Activated naive CD8-positive, alpha-beta T cell (primary cell): Measurements from ENCODE around the gene CYP4F22.

Experiments used
- H3K27ac Mint-ChIP-seq: one replicate; pipeline ENCODE4 v1.8.0; 2021; ENCODE audit warnings: mixed read lengths
- H3K27me3 Mint-ChIP-seq: one replicate; pipeline ENCODE4 v1.8.0; 2021; ENCODE audit warnings: mixed read lengths
- H3K36me3 Mint-ChIP-seq: one replicate; pipeline ENCODE4 v1.8.0; 2021; ENCODE audit warnings: mixed read lengths
- H3K4me1 Mint-ChIP-seq: one replicate; pipeline ENCODE4 v1.8.0; 2021; ENCODE audit warnings: low read depth, mixed read lengths
- H3K4me3 Mint-ChIP-seq: one replicate; pipeline ENCODE4 v1.8.0; 2021; ENCODE audit warnings: mild to moderate bottlenecking, mixed read lengths
- H3K9me3 Mint-ChIP-seq: one replicate; pipeline ENCODE4 v1.8.0; 2021; ENCODE audit warnings: low read depth, mixed read lengths

CYP4F22 gene

DNA sequence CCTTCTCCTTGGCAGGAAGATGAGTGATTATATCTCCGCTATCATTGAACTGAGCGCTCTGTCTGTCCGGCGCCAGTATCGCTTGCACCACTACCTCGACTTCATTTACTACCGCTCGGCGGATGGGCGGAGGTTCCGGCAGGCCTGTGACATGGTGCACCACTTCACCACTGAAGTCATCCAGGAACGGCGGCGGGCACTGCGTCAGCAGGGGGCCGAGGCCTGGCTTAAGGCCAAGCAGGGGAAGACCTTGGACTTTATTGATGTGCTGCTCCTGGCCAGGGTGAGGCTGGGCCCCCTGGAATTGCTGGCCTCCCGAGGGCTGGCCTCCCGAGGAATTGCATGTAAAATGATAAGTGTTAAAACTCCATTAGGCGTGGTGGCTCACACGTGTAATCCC, 32.1 kb downstream of the CYP4F22 start:
- Mint-ChIP-seq H3K27me3 (no peaks in the 10 kb centered on the region), H3K9me3 (no peaks in the 10 kb centered on the region), H3K27ac (no peak overlapping the region), H3K4me3 (no peak overlapping the region), H3K36me3 (peaks cover 9% of the 10 kb centered on the region), H3K4me1 (peaks cover 9% of the 10 kb centered on the region)

DNA sequence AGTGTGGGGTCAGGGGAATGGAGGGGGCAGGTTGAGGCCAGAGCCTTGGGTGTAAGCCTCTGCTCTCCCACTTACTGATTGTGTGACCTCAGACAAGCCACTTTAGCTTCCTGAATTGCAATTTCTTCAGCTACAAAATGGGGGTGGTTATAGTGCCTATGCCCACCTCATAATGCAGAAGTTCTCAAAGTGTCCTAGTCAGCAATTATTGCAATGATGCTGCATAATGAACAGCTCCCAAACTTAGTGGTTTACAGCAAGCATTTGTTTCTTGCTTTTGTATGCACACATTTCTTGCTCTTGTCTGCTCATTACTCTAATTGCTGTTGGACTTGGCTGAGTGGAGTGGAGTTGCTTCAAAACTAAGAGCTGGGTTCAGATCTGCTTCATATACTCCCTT, 36.0 kb downstream of the CYP4F22 start:
- no peaks in the 10 kb centered on the region for H3K9me3 Mint-ChIP-seq
- H3K27ac Mint-ChIP-seq, result no peak overlapping the region
- H3K36me3 Mint-ChIP-seq, result peaks cover 2% of the 10 kb centered on the region
- no peak overlapping the region for H3K4me3 Mint-ChIP-seq
- no peaks in the 10 kb centered on the region for H3K27me3 Mint-ChIP-seq
- no peaks in the 10 kb centered on the region for H3K4me1 Mint-ChIP-seq

DNA sequence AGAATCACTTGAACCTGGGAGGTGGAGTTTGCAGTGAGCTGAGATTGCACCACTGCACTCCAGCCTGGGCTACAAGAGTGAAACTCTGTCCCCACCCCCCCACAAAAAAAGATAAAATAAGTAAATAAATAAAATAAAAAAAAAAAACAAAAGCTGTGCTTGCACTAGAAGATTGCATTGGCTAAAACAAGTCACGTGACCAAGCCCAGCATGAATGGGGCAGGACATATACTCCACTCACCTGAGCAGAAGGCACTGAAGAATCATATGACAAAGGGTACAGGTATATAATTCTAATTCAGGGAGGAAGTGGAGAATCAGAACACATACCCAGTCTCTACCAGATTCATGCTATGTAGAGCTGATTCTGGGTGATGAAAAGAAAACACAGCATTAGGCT, 36.6 kb downstream of the CYP4F22 start:
- H3K36me3 Mint-ChIP-seq, result no peaks in the 10 kb centered on the region
- H3K27me3 Mint-ChIP-seq, result no peaks in the 10 kb centered on the region
- H3K27ac Mint-ChIP-seq, result no peak overlapping the region
- no peaks in the 10 kb centered on the region for H3K4me1 Mint-ChIP-seq
- no peak overlapping the region for H3K4me3 Mint-ChIP-seq
- no peaks in the 10 kb centered on the region for H3K9me3 Mint-ChIP-seq

DNA sequence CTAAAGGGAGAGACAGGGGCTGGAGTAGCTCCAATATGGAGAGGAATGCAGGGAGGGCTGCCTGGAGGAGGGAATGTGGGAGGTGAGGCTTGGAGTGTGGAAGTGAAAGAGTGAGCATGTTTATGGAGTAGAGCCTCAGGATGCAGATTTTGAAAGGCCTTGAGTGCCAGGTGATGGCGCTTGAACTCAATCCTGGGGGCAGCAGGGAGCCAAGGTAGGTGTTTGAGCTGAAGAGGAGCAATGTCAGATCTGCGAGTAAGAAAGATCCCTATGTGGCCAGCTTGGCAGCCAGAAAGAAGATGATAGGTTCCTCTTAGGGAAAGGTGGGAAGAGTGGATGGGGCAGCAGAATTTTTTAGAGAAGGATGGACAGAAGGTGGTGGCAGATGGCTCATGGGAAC, 40.3 kb downstream of the CYP4F22 start:
- Mint-ChIP-seq H3K27ac (no peak overlapping the region), H3K27me3 (no peaks in the 10 kb centered on the region), H3K4me1 (peaks cover 12% of the 10 kb centered on the region), H3K4me3 (no peak overlapping the region), H3K36me3 (no peaks in the 10 kb centered on the region), H3K9me3 (no peaks in the 10 kb centered on the region)

DNA sequence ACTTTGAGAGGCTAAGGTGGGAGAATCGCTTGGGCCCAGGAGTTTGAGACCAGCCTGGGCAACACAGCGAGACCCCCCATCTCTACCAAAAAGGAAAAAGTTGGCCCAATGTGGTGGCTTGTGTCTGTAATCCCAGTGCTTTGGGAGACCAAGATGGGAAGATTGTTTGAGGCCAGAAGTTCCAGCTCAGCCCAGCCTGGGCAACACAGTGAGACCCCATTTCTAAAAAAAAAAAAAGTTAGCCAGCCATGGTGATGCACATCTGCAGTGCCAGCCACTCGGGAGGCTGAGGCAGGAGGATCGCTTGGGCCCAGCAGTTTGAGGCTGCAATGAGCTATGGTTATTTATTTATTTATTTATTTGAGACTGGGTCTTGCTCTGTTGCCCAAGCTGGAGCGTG, 41.3 kb downstream of the CYP4F22 start:
- no peak overlapping the region for H3K4me3 Mint-ChIP-seq
- no peaks in the 10 kb centered on the region for H3K27me3 Mint-ChIP-seq

DNA sequence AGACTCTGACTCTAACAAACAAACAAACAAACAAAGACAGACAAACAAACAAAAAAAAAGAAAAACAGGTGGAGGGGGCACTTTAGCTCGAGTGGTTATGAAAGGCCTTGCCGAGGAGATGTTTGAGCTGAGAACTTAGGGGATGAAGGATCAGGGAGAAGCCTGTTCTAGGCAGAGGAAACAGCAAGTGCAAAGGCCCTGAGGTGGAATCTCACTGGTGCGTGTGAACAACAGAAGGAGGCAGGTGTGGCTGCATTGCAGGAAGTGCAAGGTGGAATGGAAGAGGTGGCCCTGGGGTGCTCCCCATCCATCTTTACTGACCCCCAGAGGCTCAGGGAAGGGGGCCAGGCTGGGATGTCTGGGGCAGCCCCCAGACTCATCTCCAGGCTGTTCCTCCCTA, 41.9 kb downstream of the CYP4F22 start:
- Mint-ChIP-seq H3K27me3 (no peaks in the 10 kb centered on the region), H3K36me3 (no peaks in the 10 kb centered on the region), H3K4me3 (peak overlapping the region; percentile 80), H3K9me3 (no peaks in the 10 kb centered on the region), H3K27ac (no peak overlapping the region), H3K4me1 (peaks cover 18% of the 10 kb centered on the region)

More for the DNA sequence above, 41.3 kb downstream of the CYP4F22 start:
- H3K27ac Mint-ChIP-seq, result no peak overlapping the region
- H3K9me3 Mint-ChIP-seq, result no peaks in the 10 kb centered on the region
- peaks cover 14% of the 10 kb centered on the region for H3K4me1 Mint-ChIP-seq
- no peaks in the 10 kb centered on the region for H3K36me3 Mint-ChIP-seq

DNA sequence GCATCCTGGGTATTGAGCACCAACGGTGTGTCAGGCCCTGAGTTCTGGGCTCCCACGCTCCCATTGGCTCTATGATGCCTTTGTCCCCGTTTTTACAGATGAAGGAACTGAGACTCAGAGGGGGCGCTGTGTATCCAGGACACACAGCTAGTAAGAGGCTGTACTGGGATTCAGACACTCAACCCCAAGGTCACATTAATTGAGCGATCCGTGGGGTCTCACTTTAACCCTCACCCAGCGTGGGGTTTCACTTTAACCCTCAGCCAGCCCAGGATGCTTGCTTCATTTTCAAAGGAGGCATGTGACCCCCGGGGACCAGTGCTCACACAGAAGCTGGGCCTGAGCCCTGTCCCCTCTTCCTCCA, 42.6 kb downstream of the CYP4F22 start:
- Mint-ChIP-seq H3K27ac (no peak overlapping the region), H3K9me3 (no peaks in the 10 kb centered on the region), H3K4me1 (peaks cover 21% of the 10 kb centered on the region), H3K36me3 (no peaks in the 10 kb centered on the region), H3K27me3 (no peaks in the 10 kb centered on the region), H3K4me3 (peak overlapping the region; percentile 80)

DNA sequence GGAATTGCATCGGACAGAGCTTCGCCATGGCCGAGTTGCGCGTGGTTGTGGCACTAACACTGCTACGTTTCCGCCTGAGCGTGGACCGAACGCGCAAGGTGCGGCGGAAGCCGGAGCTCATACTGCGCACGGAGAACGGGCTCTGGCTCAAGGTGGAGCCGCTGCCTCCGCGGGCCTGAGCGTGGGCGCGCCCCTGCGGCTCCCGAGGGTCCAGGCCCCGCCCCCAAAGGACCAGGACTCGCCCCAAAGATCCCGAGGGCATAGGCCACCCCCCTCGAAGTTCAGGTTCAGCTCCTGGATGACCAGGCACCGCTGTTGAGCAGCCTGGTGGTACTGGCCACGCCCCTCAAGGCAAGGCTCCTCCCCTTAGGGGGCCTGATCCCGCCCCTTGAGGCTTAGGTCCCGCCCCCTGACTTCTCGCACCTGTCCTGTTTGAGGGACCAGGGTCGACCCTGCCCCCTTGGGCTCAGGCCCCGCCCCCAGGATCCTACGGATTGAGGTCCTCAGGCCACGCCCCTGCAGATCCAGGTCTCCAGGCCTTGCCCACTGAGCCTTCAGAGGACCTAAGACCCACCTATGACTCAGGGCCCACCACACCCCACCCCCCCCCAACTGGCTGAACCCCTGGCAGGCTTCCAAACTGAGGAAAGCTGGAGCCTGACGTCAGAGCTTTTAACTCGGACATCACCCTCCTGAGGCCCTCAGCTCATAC, 43.1 kb downstream of the CYP4F22 start:
- H3K36me3 Mint-ChIP-seq, result no peaks in the 10 kb centered on the region
- peaks cover 25% of the 10 kb centered on the region for H3K4me1 Mint-ChIP-seq
- no peak overlapping the region for H3K27ac Mint-ChIP-seq
- no peaks in the 10 kb centered on the region for H3K27me3 Mint-ChIP-seq
- H3K4me3 Mint-ChIP-seq, result peak overlapping the region; percentile 80
- H3K9me3 Mint-ChIP-seq, result no peaks in the 10 kb centered on the region

DNA sequence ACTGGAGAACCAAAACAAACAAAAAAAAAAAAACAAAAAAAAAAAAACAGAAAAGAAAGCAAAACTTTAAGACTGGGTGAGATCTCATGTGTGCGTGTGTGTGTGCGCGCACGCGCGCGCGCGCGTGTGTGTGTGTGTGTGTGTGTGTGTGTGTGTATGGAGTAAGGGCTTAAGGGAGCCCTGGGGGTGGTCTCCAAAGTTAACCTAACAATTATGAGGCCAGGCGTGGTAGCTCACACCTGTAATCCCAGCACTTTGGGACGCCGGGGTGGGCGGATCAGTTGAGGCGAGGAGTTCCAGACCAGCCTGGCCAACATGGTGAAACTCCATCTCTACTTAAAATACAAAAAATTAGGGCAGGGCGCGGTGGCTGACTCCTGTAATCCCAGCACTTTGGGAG, 46.7 kb downstream of the CYP4F22 start:
- H3K4me3 Mint-ChIP-seq, result peak overlapping the region; percentile 88
- no peak overlapping the region for H3K27ac Mint-ChIP-seq
- no peaks in the 10 kb centered on the region for H3K36me3 Mint-ChIP-seq
- no peaks in the 10 kb centered on the region for H3K27me3 Mint-ChIP-seq
- peaks cover 28% of the 10 kb centered on the region for H3K4me1 Mint-ChIP-seq
- no peaks in the 10 kb centered on the region for H3K9me3 Mint-ChIP-seq

DNA sequence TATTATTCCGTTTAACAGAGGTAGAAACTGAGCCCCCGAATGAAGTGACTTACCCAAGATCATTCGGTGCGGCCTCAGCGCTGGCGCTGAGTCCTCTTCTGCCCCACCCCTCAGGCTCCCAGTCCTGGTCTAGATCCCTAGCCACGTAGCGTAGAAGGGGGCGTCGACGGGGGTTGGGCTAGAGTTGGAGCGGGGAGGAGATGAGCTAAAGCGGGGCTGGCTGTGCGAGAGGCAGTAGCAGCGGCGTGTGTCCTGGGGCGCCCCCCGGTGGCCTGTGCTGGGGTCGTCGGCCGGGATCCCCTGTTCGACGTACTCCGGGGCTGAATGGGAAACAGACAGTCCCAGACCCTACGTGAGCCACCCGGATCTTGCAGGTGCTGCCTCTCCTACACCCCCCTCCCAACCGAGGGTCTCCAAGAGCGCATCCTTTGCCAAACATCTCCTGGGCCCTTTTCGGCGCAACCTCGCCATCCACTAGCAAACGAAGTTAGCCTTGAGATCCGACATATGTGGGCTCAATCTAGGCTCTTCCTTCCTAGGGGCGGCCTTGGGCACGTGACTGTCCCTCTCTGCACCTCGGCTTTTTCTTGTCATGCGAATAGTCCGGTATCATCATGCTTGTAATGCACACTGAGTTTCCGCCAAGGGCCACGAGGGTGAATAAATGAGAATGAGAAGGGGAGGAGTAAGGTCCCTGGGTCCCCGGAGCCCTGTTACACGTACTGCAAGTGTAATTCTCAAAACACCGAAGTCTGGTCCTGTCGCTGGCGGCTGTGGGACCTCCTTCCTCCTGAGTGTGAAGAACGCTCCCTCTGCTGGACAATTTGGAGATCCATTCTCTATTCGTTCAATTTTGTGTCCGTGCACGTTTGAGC, 47.7 kb downstream of the CYP4F22 start:
- Mint-ChIP-seq H3K36me3 (no peaks in the 10 kb centered on the region), H3K4me3 (peak overlapping the region; percentile 88), H3K27ac (peak overlapping the region; percentile 85), H3K9me3 (no peaks in the 10 kb centered on the region), H3K27me3 (no peaks in the 10 kb centered on the region), H3K4me1 (peaks cover 18% of the 10 kb centered on the region)

DNA sequence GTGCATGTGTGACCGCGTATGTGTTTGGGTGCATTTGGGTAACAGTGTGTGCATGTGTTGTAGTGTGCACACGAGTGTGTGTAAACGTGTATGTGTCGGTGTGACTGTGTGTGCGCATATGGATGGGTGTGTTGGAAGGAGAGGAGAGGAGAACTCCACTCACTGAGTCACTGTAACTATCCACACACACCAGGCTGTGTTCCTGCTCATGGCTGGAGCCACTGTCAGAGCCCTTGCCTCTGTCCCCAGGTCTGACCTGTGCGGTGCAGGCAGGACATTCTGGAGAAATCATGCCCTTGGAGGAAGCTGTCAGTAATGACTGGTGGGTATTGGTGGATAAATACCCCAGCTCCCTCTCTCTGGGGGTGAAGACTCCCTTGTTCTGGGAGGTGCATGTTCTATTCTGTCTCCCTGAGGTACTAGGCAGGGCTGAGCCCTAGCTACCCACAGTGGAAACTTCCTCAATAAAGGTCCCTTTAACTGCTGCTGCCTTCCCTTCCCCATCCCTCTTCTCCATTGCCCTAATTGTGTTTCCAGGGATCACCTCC, 48.4 kb downstream of the CYP4F22 start:
- peak overlapping the region; percentile 43 for H3K27ac Mint-ChIP-seq
- H3K4me1 Mint-ChIP-seq, result peaks cover 16% of the 10 kb centered on the region
- H3K9me3 Mint-ChIP-seq, result no peaks in the 10 kb centered on the region
- H3K27me3 Mint-ChIP-seq, result no peaks in the 10 kb centered on the region
- peak overlapping the region; percentile 88 for H3K4me3 Mint-ChIP-seq
- H3K36me3 Mint-ChIP-seq, result no peaks in the 10 kb centered on the region

DNA sequence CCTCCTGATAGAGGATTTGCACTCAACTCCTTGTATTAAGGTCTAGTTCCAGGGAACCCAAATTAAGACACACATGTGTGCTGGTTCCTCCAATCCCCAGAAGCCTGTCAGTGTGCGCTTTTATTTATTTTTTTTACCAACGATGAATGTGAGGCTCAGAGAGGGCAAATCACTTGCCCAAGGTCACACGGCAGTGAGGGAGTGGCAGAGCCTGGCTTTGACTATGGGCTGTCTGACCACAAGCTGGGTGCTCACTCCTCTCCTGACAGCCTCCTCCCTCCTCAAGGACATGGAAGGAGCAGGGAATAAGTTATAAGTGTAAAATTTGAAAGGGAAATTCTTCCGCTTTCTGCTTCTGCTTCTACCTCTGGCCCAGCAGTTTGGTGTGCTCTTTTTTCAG, 48.9 kb downstream of the CYP4F22 start:
- Mint-ChIP-seq H3K9me3 (no peaks in the 10 kb centered on the region), H3K4me3 (no peak overlapping the region), H3K36me3 (no peaks in the 10 kb centered on the region), H3K4me1 (peaks cover 16% of the 10 kb centered on the region), H3K27ac (no peak overlapping the region), H3K27me3 (no peaks in the 10 kb centered on the region)

DNA sequence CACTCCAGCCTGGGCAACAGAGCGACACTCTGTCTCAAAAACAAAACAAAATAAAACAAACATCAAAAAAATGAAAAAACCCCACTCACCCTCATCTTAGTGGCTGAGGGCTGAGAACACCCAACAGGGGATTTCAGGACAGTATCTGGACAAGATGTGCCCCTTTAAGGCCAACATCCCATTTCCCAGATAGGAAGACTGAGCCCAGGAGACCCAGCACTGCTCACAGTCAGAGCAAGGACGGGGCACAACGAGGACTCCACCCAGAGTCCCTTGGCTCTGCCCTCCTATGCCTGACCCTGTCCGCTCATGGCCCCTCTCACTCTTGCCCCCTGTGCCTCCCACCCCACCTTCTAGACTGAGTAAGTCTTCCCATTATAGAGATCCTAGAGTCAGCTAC, 53.8 kb downstream of the CYP4F22 start:
- H3K27me3 Mint-ChIP-seq, result peaks cover 10% of the 10 kb centered on the region

DNA sequence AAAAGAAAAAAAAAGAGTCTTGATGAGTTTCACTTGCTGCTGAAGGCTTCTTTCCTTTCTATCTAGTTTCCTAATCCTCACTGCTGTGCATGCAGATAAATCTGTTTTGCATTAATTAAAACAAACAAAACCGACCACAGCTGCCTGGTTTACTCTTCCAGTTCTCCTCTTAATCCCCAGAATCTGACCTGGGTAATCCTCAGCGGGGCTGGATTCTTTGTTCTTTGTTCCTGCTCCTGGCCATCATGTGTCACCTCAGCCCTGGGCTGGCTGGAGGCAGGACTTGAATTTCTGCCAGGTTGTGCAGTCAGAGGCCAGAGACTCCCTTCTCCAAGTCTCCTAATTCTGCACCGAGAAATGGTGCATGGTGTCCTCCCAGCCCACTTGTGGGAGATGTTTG, 54.5 kb downstream of the CYP4F22 start:
- H3K36me3 Mint-ChIP-seq, result no peaks in the 10 kb centered on the region
- no peaks in the 10 kb centered on the region for H3K4me1 Mint-ChIP-seq
- H3K4me3 Mint-ChIP-seq, result no peak overlapping the region
- H3K27ac Mint-ChIP-seq, result no peak overlapping the region
- H3K9me3 Mint-ChIP-seq, result no peaks in the 10 kb centered on the region
- peaks cover 10% of the 10 kb centered on the region for H3K27me3 Mint-ChIP-seq

More for the DNA sequence above, 53.8 kb downstream of the CYP4F22 start:
- Mint-ChIP-seq H3K4me1 (no peaks in the 10 kb centered on the region), H3K27ac (no peak overlapping the region), H3K4me3 (no peak overlapping the region), H3K36me3 (no peaks in the 10 kb centered on the region), H3K9me3 (no peaks in the 10 kb centered on the region)

DNA sequence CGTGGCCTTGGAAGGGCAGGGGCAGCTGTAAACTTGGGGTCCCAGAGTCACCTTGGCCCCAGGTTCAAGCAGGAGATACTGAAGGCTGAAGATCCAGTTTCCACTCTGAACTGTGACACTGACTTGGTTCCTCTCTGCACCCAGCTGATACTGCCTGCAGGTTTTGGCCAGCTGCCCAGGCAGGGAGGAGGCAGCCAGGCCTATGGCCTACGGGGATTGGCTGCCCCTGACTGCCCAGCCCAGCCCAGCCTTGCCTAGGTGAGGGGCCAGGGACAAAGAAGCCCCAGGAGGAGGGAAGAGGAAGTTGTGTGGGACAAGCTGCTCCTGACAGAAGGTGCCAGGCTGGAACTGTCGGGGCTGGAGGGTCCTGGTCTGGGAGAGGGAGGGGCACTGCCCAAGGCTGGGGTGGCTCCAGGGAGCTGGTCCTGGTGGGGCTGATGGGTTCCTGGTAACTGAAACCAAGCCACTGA, 55.0 kb downstream of the CYP4F22 start:
- no peak overlapping the region for H3K4me3 Mint-ChIP-seq
- H3K4me1 Mint-ChIP-seq, result no peaks in the 10 kb centered on the region
- no peaks in the 10 kb centered on the region for H3K36me3 Mint-ChIP-seq
- H3K9me3 Mint-ChIP-seq, result no peaks in the 10 kb centered on the region
- peaks cover 11% of the 10 kb centered on the region for H3K27me3 Mint-ChIP-seq
- no peak overlapping the region for H3K27ac Mint-ChIP-seq
